Mucosa of descending colon (tissue), 3 donors: ENCODE data around the gene ADGRD1. TPM values are rescaled to one million over a fixed set of nuclear protein-coding genes. Genes with fewer than 3 reads are reported as not detected.

Experiments
- ATAC-seq: fragments of 200-7000 bp; cut with Tn5 transposase; one replicate; pipeline ENCODE4 v1.9.1; 2020; ENCODE audit warnings: mild to moderate bottlenecking, moderate library complexity
- DNase-seq, 3 donors: peaks; one replicate each; pipeline ENCODE4 v3.0.0-alpha.2; 2020
- H3K36me3 ChIP-seq: fragments of 200-600 bp; one replicate; pipeline ENCODE4 v1.8.0; 2021; ENCODE audit warnings: low read depth, mild to moderate bottlenecking
- H3K4me1 ChIP-seq: fragments of 200-600 bp; one replicate; pipeline ENCODE4 v1.8.0; 2021; ENCODE audit warnings: low read depth, mild to moderate bottlenecking
- H3K4me3 ChIP-seq: fragments of 200-600 bp; one replicate; pipeline ENCODE4 v1.8.0; 2021; ENCODE audit warnings: mild to moderate bottlenecking
- H3K9me3 ChIP-seq: fragments of 200-600 bp; one replicate; pipeline ENCODE4 v1.8.0; 2021; ENCODE audit warnings: mild to moderate bottlenecking
- CTCF ChIP-seq: fragments of 200-600 bp; IDR thresholded peaks from one replicate; pipeline ENCODE4 v1.8.0; 2022; ENCODE audit warnings: antibody characterized with exemption, mild to moderate bottlenecking
- intact Hi-C, 2 donors: fragments of 100-400 bp; cut with DNase I in 1 of 2; cut with micrococcal nuclease in 1 of 2; formaldehyde crosslinking; loops; one replicate each; pipeline versions ENCODE4 v1.11.0 to v1.11.1; 2022; cut with DNase I, micrococcal nuclease
- total RNA-seq, 3 donors: library from RNA; stranded (reverse); fragmentation: NEBNext Ultra II Directional in 2 of 3; extraction: Animal tissue kit (Norgen Biotek cat#: 25700) in 2 of 3; gene quantifications; one replicate each; pipeline versions ENCODE4 v1.2.1 to v1.2.4, GENCODE V29; 2021 to 2023
- donor health status: DM: no; HTN: no; CAD: no; lungs with moderate emphysema.
- donor health status: DM: no; HTN: no; CAD: no.
- donor health status: DM: no; HTN: yes; CAD: no.

The ADGRD1 gene
- total RNA-seq, 3 donors from 2014 or later: 2.6 to 18.4 (median 12.9) TPM

GRCh38 chr12:130960058-130960457, 6.4 kb downstream of the ADGRD1 start:
- H3K4me3 ChIP-seq: no peak overlapping the region
- intact Hi-C loops: no loop called here
- no peak for DNase-seq
- H3K4me1 ChIP-seq: no peaks in the 10 kb centered on the region
- no peaks in the 10 kb centered on the region for H3K36me3 ChIP-seq
- no peaks in the 10 kb centered on the region for H3K9me3 ChIP-seq
- TF ChIP-seq CTCF: no peak
- no peak for ATAC-seq

- Histone ChIP-seq H3K36me3 (no peaks in the 10 kb centered on the region), H3K9me3 (no peaks in the 10 kb centered on the region), H3K4me1 (no peaks in the 10 kb centered on the region), H3K4me3 (no peak overlapping the region)
- DNase-seq (no peak), ATAC-seq (no peak)
- intact Hi-C loops: no loop called here
- no peak for TF ChIP-seq CTCF
Observed at GRCh38 chr12:130960787-130961186, 7.1 kb downstream of the ADGRD1 start.

DNA sequence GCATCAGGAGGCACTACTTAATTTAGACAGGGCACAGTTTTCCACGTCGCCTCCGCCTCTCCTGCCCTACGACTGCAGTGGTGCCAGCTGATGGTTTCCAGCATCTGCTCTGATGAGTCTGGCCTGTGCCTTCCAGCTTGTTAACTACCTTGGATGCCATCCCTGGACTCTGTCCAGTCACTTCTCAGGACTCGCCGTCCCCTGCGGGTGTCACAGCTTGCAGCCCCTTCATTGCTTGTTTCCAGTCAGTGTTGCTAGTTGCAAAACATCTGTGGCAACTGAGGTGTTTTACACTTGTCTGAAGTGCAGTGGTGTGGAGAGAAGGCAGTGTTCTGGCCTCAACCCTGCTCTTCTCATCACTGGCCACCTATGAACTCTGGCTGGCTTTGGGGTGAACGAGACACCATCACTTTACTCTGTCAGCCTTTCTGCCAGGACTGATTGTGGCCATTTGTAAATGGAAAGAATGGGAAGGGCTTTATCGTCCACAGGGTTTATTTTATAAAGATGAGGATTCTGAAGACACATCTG, 8.3 kb downstream of the ADGRD1 start:
- intact Hi-C loops: no loop called here
- ATAC-seq: no peak

DNA sequence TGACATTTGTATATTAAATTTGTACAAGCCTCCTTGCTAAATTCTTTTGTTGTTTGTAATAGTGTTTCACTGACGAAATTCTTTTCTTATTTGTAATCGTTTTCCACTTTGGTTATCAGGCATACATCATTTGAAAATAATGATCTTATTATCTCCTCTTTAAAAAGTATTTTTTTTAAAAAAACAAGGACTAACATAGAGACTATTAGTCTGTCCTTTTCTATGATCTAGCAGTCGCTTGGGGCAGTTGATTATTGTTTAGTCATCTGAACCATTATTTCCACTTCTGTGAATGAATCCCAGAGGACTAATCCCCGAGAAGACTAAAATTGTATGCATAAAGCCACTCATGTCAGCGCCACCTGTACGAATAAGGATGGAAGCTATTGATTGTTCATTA, 11.5 kb downstream of the ADGRD1 start:
- no peaks in the 10 kb centered on the region for H3K9me3 ChIP-seq
- no peaks in the 10 kb centered on the region for H3K36me3 ChIP-seq
- DNase-seq: no peak
- H3K4me3 ChIP-seq: no peak overlapping the region
- TF ChIP-seq CTCF: no peak
- no peak for ATAC-seq
- intact Hi-C loops: no loop called here
- H3K4me1 ChIP-seq: no peaks in the 10 kb centered on the region

More for the DNA sequence above, 8.3 kb downstream of the ADGRD1 start:
- no peak for TF ChIP-seq CTCF
- no peak for DNase-seq
- no peaks in the 10 kb centered on the region for H3K9me3 ChIP-seq
- H3K4me1 ChIP-seq: no peaks in the 10 kb centered on the region
- no peaks in the 10 kb centered on the region for H3K36me3 ChIP-seq
- H3K4me3 ChIP-seq: no peak overlapping the region

GRCh38 chr12:130965668-130966067, 12.0 kb downstream of the ADGRD1 start:
- Histone ChIP-seq H3K4me3 (no peak overlapping the region), H3K36me3 (no peaks in the 10 kb centered on the region), H3K4me1 (no peaks in the 10 kb centered on the region), H3K9me3 (no peaks in the 10 kb centered on the region)
- intact Hi-C loops: no loop called here
- ATAC-seq: no peak
- TF ChIP-seq CTCF: no peak
- DNase-seq: no peak

DNA sequence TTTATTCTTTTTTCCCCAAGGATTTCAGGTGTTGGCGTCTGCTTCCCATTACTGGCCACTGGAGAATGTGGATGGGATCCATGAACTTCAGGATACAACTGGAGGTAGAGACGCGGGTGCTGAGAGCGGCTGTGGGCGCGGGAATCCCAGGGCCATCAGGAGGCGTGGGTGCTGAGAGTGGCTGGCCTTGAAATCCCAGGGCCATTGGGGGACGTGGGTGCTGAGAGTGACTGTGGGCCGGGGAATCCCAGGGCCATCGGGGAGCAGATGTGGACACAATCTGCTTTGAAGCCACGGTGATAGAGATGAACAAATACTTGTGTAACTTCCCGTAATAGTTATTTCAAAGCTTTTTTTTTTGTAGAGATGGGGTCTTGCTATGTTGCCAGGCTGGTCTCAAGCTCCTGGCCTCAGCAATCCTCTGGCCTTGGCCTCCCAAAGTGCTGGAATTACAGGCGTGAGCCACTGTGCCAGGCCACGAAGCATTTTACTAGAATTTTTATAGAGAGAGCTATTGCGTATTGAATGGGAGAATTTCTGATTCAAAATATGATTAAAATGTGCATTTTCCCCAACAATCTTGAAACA, 12.8 kb downstream of the ADGRD1 start:
- Histone ChIP-seq H3K4me3 (no peak overlapping the region), H3K36me3 (no peaks in the 10 kb centered on the region), H3K9me3 (no peaks in the 10 kb centered on the region), H3K4me1 (no peaks in the 10 kb centered on the region)
- no peak for TF ChIP-seq CTCF
- intact Hi-C loops: no loop called here
- DNase-seq: no peak
- no peak for ATAC-seq
